ENCODE measurements around the gene HAUS8.
A peak's percentile ranks its signal among the peaks of the same experiment; 100 is the strongest.
"Not testable (repeated sequence)": the region's sequence is repeated elsewhere in the genome, so short reads cannot be mapped to it uniquely, and the experiment has no call there.

HAUS8 gene, protein sequence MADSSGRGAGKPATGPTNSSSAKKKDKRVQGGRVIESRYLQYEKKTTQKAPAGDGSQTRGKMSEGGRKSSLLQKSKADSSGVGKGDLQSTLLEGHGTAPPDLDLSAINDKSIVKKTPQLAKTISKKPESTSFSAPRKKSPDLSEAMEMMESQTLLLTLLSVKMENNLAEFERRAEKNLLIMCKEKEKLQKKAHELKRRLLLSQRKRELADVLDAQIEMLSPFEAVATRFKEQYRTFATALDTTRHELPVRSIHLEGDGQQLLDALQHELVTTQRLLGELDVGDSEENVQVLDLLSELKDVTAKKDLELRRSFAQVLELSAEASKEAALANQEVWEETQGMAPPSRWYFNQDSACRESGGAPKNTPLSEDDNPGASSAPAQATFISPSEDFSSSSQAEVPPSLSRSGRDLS

DNA sequence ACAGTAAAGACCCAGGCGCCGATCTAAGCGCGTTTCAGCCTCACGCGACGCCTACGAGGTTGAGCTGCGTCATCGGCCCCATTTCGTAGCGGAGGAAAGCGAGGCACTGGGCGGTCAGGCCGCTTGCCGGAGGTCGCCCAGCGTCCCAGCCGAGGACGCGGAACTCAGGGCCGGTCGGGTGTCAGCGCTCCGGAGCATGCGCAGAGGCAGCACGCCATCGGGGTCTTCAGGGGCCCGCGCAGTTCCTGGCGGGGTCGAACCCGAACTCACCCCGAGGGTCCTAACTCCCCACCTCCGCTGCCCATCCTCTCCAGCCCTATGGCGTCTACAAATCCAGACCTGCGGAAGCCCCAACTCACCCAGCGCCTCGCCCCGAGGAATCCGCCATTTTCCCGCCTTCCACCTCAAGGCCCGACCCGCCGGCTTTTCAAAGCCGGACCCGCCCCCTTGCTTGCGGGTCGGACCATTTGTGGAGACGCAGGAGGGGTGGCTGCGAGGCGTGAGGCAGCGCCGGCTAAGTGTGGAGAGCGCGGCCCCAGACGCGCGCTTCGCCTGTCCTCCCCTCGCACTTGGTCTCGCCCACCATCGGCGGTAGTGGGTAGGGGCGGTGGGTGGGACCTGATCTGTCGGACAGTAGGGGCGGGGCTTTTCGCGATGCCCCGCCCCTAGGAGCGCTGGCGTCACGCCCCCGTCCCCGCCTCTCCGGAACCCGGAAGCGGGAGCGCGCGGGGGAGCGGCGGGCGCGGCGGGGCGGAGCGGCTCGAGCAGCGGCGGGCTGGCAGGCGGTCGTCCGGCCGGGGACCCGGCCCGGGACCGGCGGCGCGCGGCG, at the start of gene HAUS8, which contains the start of gene MYO9B:
HAUS8 (minus strand) TSS at position 418 of the 829 bp plus-strand sequence; CDS start at position 388, 30 bp downstream.
MYO9B (plus strand) TSS at position 743 of the 829 bp plus-strand sequence. CDS start 25,941 bp downstream, outside the sequence.
- peak; percentile 99 for DNase-seq (ENCODE audit: low read depth)

DNA sequence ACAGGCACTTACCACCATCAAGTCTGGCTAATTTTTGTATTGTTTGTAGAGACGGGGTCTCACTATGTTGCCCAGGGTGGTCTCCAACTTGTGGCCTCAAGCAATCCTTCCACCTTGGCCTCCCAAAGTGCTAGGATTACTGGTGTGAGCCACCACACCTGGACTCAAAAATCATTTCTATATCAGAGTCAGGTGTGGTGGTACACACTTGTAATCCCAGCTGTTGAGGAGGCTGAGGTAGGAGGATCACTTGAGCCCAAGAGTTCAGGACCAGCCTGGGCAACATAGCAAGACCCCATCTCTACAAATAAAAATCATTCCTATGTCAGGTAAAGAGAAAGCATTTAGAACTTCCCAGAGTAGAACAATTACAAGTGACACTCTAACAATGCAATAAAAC, 48.8 kb upstream of the HAUS8 start:
- DNase-seq (ENCODE audit: low read depth) = no peak

DNA sequence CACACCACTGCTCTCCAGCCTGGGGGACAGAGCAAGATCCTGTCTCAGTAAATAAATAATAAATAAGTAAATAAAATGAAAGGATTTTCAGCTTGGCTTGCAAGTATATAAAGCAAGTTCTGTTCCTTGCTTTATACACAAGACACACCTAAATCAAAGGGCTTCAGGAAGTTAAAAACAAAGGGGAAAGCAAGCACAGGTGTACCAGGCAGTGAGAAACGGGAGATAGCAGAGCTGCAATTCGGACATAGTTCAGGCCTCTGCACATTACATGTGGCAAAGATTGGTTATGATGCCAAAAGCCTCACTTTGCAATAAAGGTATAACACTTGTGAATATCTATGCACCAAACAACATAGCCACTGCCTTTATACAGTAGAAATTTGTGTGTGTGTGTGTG, 47.8 kb upstream of the HAUS8 start:
- DNase-seq (ENCODE audit: low read depth) = no peak

DNA sequence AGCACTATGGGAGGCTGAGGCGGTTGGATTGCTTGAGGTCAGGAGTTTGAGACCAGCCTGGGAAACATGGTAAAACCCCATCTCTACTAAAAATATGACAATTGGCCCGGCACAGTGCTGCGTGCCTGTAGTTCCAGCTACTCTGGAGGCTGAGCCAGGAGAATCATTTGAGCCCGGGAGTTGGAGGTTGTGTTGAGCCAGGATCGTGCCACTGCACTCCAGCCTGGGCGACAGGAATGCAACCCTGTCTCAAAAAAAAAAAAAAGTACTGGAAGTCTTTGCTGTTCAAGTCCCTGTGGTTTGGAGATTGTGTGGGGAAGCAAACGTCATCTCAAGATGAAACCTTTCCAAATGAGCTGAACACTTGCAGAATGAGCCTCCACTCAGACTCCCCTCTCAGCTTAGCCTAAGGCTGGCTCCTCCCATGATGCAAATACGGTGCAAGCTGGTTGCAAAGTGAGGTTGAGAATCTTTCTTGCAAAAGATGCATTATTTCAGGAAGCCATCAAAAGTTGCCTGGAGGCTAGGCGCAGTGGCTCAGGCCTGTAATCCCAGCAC, 46.6 kb upstream of the HAUS8 start:
- DNase-seq (ENCODE audit: low read depth) = no peak

DNA sequence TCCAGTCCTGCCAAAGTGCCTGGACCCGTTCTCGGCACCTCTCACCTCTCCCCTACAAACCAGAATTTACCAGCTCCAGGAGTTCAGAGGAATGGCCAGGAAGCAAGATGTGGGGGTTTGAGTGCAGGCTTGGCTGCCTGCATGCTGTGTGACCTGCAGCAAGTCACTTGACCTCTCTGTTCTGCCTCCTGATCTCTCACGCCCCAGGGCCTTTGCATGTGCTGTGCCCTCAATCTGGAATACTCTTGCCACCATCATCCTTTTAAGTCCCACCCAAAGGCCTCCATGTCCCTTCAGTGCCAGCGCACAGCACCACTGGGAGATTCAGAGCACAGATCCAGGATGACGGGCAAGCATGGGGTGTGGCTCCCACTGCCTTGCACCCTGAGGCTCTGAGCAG, 43.7 kb upstream of the HAUS8 start:
- DNase-seq (ENCODE audit: low read depth) = no peak

DNA sequence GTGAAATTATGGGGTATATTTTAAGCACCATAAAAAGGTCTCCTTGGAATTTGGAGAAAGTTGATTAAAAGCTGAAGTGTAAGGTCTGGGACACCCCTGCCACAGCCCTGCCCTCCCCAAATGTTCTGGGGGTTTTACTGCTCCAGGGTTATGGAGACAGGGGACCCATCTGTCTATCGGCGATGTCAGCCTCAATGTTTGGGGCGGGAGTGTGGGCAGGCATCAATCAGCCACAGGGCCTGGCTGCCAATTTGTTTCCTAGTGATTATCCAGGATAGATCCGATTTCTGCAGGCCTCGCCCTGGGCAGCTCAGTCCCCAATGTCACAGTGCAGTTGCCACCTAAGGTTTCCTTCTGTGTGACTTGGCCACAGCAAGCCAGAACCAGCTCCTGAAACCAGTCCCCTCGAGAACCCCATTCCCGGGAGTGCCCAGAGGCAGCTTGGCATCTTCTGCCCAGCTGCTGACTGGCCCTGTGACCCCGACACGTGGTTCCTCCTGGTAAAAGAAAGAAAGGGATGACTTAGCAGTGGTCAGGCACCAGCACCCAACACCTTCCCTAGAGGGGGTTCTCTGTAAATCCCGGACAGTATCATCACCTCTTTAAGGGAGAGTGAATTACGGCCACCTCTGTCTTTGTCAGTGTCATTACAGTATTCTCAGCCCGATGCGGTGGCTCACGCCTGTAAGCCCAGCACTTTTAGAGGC, 41.9 kb upstream of the HAUS8 start:
- no peak for DNase-seq (ENCODE audit: low read depth)

DNA sequence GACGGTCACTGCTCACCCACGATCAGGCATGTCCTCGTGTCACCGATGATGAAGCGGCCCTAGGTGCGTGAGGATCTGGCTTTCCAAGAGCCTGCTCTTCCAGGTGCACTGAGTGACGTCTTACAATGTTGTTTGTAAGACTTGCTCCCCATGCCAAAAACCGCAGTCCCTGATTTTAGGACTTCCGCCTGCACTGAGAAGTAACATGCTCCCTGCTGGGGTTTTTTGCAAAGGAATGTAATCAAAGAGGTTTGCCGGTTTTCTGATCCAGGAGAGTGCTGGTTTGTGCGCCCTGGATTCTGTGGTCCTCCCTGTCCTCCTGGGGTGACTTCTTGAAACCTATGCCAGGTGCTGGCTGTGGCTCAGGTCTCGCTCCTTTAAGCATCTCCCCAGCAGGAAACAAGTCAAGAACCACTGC, 39.2 kb upstream of the HAUS8 start:
- no peak for DNase-seq (ENCODE audit: low read depth)

DNA sequence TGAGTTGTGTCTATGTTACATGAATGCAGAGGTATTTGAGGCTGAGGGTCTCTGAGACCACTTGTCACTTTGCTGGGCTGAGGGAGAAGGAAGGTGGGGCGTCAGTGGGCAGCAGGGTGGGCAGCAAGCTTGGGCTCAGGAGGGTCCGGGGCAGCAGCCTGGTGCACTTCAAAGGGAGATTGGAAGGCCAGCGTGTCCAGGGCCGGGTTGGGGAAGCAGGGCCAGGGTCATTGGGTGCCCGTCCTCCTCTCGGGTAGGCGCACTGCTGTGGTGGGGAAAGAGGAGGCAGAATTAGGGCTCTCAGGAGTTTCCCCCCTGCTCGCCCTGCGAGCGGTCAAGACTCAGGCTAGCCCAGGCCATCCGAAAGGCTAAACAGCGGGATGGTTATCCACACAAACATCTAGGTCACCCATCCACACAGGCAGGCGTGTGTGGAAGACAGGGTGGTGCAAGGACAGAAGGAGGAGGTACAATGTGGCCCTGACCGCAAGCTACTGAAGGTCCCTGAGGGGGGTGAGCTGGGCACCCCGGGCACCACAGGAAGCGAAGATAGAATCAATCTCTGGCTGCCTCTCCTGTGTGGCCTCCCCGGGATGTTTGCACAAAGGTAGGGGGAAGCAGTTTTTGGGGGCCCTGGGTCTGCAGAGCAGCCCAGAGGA, 38.0 kb upstream of the HAUS8 start:
- DNase-seq (ENCODE audit: low read depth) = no peak

DNA sequence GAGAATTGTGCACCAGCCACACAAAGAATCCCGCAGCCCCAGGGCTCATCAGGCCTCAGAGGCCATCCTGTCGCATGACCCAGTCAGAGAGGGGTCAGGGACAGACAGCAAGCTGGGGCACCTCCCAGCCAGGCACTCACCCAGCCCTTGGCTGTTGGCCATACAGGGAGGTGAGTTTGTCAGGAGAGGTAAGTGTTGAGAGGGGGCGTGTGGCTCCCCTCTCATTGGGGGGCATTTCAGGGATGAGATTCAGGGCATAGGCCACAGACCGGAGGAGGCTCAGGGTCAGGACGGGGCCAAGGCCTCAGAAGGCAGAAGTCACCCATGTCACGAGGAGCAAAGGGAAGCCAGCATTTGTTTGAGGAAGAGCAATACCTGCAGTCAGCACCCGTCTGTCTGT, 37.4 kb upstream of the HAUS8 start:
- no peak for DNase-seq (ENCODE audit: low read depth)

DNA sequence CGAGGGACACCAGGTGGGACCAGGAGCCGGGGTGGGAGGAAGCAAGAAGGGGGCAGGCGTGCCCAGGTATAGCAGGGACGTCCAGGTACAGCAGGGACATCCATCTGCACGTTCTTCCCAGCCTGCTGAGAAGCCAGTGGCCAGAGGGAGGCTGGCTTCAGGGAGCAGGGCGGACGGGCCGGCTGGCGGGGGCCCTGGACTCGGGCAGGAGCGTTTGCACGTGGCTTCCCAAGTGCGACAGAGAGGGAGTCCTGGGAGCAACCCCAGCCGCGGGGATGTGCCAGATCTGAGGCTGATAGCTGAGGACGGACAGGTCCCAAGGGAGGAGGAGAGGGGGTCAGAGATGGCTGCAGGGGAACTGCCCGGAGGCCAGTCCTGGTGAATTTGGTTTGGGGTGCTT, 37.0 kb upstream of the HAUS8 start:
- DNase-seq (ENCODE audit: low read depth) = no peak

DNA sequence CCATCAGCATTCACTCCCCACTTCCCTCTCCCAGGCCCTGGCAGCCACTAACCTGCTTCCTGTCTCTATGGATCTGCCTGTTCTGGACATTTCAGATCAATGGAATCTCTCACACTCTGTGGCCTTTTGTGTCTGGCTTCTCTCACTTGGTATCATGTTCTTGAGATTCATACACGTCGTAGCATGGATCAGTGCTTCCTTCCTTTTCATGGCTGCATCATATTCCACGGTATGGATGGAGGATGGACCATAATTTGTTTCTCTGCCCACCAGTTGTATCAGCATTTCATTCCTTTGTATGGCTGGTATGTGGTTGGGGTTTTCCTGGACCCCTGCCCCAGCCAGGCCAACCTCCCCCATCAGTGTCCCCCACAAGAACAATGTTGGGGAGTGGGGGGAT, 36.5 kb upstream of the HAUS8 start:
- no peak for DNase-seq (ENCODE audit: low read depth)

DNA sequence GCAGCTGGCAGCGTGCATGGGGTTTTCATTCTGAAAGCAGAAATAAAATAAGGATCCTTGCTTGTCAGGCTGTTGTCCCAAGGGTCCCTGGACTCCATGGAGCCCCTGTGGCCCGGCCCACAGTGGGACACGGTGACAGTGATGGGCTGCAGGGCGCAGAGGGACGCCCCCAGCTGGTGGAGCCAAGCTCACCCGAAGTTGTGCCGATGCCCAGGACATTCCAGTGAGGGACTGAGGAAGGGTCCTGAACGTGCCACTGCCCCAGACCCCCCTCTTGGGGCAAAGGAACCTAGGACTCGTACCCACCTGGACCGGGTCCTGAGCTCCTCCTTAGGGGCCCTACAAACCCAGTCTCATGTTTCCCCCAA, 35.3 kb upstream of the HAUS8 start:
- DNase-seq (ENCODE audit: low read depth) = no peak

DNA sequence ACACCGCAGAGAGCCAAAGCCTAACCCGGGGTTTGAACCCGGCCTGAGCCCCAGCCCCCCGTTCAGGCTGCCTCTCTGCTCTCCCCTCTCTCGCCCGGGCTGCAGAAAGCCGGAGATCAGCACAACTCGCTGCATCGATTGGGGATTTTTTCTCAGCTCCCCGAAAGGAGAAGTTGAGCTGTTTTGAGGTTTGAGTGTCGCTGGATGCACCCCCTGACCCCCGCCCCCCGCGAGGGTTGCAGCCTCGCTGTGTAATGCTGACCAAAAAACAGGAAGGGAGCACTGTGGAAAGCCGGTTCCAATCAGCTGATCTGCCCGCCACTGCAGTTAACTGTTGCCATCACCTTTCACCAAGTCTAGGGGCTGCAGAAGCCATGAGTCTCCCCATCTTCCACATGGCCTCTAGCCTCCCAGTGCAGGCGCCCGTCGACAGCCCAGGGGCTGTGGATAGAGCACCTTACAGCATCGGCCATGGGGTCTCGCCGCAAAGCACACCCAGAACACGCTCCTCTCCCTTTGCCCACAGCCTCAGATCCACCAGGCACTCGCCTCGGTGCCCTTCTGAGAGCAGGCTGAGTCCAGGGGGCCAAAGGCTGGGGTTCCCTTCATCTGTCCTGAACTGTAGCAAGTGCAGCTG, 34.8 kb upstream of the HAUS8 start:
- no peak for DNase-seq (ENCODE audit: low read depth)

DNA sequence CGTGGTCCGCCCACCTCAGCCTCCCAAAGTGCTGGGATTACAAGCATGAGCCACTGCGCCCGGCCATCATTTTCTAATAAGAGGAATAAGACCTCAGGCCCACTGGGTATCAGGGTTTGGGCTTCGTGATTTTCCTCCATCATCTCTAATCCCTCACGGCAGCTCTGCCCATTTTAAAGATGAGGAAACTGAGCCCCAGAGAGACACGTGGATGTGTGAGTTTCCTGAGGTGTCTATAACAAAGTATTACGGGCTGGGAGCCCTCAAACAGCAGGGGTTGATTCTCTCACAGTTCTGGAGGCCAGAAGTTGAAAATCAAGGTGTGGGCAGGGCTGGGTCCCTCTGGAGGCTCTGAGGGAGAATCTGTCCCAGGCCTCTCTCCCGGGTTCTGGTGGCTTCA, 34.0 kb upstream of the HAUS8 start:
- no peak for DNase-seq (ENCODE audit: low read depth)

DNA sequence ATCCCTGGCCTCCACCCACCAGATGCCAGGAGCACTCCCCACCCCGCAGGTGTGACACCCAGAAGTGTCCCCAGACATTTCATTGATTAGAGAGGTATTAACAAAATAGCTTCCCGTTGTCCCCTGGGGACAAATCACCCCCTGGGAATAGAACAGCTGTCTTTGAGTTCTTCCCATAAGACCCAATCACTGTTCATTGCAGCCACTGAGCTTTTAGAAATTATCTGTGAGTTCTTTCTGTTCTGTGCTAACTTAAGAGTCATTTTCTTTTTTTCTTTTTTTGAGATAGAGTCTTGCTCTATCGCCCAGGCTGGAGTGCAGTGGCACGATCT, 33.2 kb upstream of the HAUS8 start:
- no peak for DNase-seq (ENCODE audit: low read depth)

DNA sequence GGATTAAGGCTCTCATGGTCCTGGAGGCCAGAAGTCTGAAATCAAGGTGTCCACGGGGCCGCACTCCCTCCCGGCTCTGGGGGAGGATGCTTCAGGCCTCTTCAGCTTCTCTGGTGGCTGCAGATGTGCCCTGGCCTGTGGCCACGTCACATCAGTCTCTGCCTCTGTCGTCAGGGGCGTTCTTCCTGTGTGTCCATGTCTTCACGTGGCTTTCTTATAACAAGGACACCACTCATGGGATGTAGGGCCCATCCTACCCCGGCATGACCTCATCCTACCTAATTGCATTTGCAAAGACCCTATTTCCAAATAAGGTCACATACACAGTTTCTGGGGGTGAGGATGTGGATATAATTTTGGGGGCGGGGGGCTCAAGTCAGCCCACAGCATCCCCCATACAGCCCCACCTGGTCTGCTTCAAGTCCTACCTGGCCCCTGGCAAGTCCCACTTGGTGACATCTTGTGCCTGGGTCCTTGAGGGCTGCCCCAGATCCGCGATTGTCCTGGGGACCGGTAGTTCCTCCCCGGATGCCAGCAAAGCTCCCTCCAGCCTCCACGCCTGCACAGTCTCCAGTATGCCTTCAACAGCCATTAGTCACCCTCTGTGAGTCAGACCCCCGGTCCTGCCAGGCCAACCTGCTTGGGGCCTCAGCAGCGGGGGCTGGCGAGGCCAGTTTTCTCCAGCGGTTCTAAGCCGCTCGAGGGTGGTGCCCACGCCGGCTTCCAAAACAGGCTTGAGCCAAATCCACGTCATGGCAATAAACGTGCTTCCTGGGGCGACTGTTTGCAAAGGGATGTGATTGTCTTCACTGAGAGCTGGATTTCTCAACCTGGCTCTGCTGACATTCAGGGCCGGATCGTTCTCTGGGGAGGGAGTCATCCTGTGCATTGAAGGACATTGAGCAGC, 32.5 kb upstream of the HAUS8 start:
- no peak for DNase-seq (ENCODE audit: low read depth)

DNA sequence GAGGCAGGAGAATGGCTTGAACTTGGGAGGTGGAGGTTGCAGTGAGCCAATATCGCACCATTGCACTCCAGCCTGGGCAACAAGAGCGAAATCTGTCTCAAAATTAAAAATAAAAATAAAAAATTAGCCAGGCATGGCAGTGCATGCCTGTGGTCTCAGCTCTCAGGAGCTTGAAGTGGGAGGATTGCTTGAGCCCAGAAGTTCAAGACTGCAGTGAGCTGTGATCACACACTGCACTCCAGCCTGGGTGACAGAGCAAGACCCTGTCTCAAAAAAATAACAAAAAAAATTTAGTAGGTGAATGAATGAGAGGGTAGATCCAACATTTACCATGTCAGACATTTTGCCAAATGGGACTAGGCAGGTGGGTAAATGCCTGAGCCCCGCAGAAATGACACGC, 31.7 kb upstream of the HAUS8 start:
- DNase-seq (ENCODE audit: low read depth) = not testable (repeated sequence)

DNA sequence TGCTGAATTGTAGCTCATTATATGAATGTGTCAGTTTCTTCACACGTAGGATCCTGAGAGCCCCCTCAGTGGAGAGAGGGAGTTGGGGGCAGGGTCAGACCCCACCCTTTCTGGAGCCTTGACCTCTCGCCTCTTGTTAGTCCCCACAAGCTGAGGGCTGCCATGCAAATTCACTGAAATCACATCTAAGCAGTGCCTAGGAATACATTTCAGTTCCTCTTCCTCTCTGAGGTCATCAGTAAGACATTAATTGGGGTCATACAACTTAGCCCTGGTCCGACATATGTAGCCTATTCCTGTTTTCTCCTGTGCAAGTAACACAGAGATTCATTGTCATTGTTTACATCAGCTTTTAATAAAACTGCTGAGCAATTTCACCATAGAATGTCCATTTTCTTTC, 30.3 kb upstream of the HAUS8 start:
- DNase-seq (ENCODE audit: low read depth) = no peak

DNA sequence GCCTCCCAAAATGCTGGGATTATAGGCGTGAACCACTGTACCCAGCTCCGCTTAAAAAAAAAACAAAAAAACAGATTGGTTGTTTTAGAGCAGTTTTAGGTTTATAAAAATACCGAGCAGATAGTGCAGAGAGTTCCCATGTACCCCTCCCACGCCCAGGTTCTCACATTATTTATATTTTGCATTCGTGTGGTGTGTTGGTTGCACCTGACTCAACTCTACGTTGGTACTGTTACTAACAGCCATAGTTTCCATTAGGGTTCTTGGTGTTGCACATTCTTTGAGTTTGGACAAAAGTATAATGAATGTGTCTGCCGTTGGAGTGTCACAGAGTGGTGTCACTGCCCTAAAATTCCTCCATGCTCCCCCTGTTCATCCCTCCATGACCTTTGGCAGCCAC, 29.4 kb upstream of the HAUS8 start:
- DNase-seq (ENCODE audit: low read depth) = no peak

DNA sequence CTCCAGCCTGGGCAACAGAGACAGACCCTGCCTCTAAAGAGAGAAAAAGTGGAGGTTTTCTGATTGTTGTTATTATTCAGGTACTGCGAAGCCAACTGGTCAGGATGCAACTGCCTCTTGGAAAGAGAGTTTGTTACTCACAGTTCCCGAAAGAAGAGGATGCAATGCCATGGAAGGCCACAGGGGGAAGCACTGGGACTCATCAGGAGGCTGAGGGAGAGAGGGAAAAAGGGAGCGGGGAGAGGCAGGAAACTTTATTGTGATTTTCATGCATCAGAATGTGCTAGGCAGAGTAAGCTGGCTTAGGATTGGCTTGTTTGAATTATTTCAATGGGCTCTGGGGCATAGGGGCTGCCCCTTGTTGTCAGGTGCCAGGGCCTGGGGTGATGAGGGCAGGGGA, 27.9 kb upstream of the HAUS8 start:
- DNase-seq (ENCODE audit: low read depth) = no peak
